K562 (cell line): Measurements from ENCODE around the gene NF1. TPM values are rescaled to one million over a fixed set of nuclear protein-coding genes. Genes with fewer than 3 reads are reported as not detected.

Experiments
- ATAC-seq: fragments of 200-7000 bp; cut with Tn5 transposase; 3 replicates; pipeline ENCODE4 v1.9.1; 2020; ENCODE audit warnings: moderate library complexity
- BruUV-seq: library from RNA; stranded (reverse); fragments of 400-500 nt; replicated peaks from 2 replicates; lab custom pipeline; 2021; lab: Mats Ljungman, UMichigan
- CTCF ChIA-PET: fragments of 300-600 bp; formaldehyde crosslinking; extraction: SDS; loops from one replicate; lab custom pipeline; 2021; ENCODE audit warnings: low intra/inter-chr PET ratio; lab: Yijun Ruan, JAX
- POLR2A ChIA-PET: fragments of 300-600, 350-650 bp; sonication (Branson Sonifier 250); formaldehyde crosslinking; extraction: SDS; loops from one replicate; lab custom pipeline; 2021; ENCODE audit warnings: antibody characterized with exemption, inconsistent platforms; lab: Yijun Ruan, JAX
- DNase-seq, 4 experiments: peaks; one replicate each; pipeline versions ENCODE4 v3.0.0 to v3.0.0-alpha.2; 2011 to 2018; ENCODE audit warnings: low spot score in 3 of 4, mixed read lengths in 3 of 4; ENCODE audit errors: extremely low read depth in 1 of 4
- FAIRE-seq: peaks from 2 replicates; lab custom pipeline; 2011; peaks lifted over from hg19 to GRCh38; lab: Jason Lieb, UNC
- H2AFZ ChIP-seq: 2 replicates; pipeline ENCODE4 v1.6.0; 2011; ENCODE audit warnings: low read depth, low read length, control low read depth, inconsistent platforms
- H3K27ac ChIP-seq: fragments of 200-600 bp; 3 replicates; pipeline ENCODE4 v1.8.0; 2011; ENCODE audit warnings: low read depth, mild to moderate bottlenecking, control low read depth, inconsistent platforms, low read length, moderate library complexity, mixed read lengths; ENCODE audit errors: extremely low read depth
- H3K27me3 ChIP-seq, 2 experiments: fragments of 300-600 bp in 1 of 2; 2 replicates in 1 of 2; 3 replicates in 1 of 2; pipeline versions ENCODE4 v1.6.0 to v1.8.0; 2011; ENCODE audit warnings: inconsistent platforms in 2 of 2, low read length in 2 of 2, mild to moderate bottlenecking in 1 of 2, mixed read lengths in 1 of 2, moderate library complexity in 1 of 2; ENCODE audit not compliant: control insufficient read depth in 2 of 2, insufficient read depth in 2 of 2
- H3K36me3 ChIP-seq: fragments of 300-600 bp; 3 replicates; pipeline ENCODE4 v1.8.0; 2011; ENCODE audit warnings: mild to moderate bottlenecking, low read length, inconsistent platforms; ENCODE audit not compliant: control insufficient read depth, insufficient read depth
- H3K4me1 ChIP-seq, 2 experiments: fragments of 200-600 bp in 1 of 2; replicated peaks in 1 of 2; 2 replicates in 1 of 2; 3 replicates in 1 of 2; pipeline versions ENCODE4 v1.5.1 to v1.8.0; 2011; ENCODE audit warnings: inconsistent platforms in 2 of 2, low read length in 2 of 2, mild to moderate bottlenecking in 1 of 2, mixed read lengths in 1 of 2, moderate library complexity in 1 of 2; ENCODE audit not compliant: control insufficient read depth in 2 of 2, insufficient read depth in 2 of 2
- H3K4me2 ChIP-seq: 2 replicates; pipeline ENCODE4 v1.6.1; 2011; ENCODE audit warnings: low read length, control low read depth, inconsistent platforms, mixed read lengths; ENCODE audit not compliant: insufficient read depth
- H3K4me3 ChIP-seq: fragments of 200-600 bp; sonication (generic), shearing (Covaris generic); 2 replicates; pipeline ENCODE4 v1.5.1; 2016; ENCODE audit warnings: control low read depth, inconsistent platforms
- H3K79me2 ChIP-seq: fragments of 200-600 bp; 3 replicates; pipeline ENCODE4 v1.8.0; 2011; ENCODE audit warnings: low read length, inconsistent platforms; ENCODE audit not compliant: control insufficient read depth, insufficient read depth
- H3K9ac ChIP-seq, 2 experiments: 2 replicates each; pipeline versions ENCODE4 v1.6.0 to v1.6.1; 2011; ENCODE audit warnings: low read depth in 2 of 2, low read length in 2 of 2, control low read depth in 1 of 2, inconsistent platforms in 1 of 2, mild to moderate bottlenecking in 1 of 2, mixed read lengths in 1 of 2; ENCODE audit not compliant: insufficient read depth in 1 of 2
- H3K9me1 ChIP-seq: one replicate; pipeline ENCODE4 v1.6.0; 2011; ENCODE audit warnings: inconsistent platforms, mild to moderate bottlenecking, low read length, moderate library complexity; ENCODE audit not compliant: control insufficient read depth, insufficient read depth
- H3K9me3 ChIP-seq: replicated peaks from 2 replicates; pipeline ENCODE4 v1.5.1; 2011; ENCODE audit warnings: low read depth, low read length, inconsistent platforms; ENCODE audit not compliant: control insufficient read depth, insufficient read depth
- H4K20me1 ChIP-seq: replicated peaks from 2 replicates; pipeline ENCODE4 v1.6.1; 2011; ENCODE audit warnings: low read length, inconsistent platforms, mixed read lengths; ENCODE audit not compliant: control insufficient read depth, insufficient read depth
- BACH1 ChIP-seq: fragments of 200-800 bp; sonication (Bioruptor generic); IDR thresholded peaks from 2 replicates; pipeline ENCODE4 v1.6.1; 2016; ENCODE audit warnings: missing genetic modification characterization, missing compliant biosample characterization
- DACH1 ChIP-seq: fragments of 450-650 bp; IDR thresholded peaks from 2 replicates; pipeline ENCODE4 v1.6.1; 2018; ENCODE audit not compliant: partially characterized antibody
- EP300 ChIP-seq: IDR thresholded peaks from 2 replicates; pipeline ENCODE4 v1.6.1; 2012; ENCODE audit warnings: low read length, improper control_type of control experiment
- FOSL1 ChIP-seq: fragments of 200-800 bp; sonication (Bioruptor generic); conservative IDR thresholded peaks from 2 replicates; pipeline ENCODE4 v1.6.1; 2016; ENCODE audit warnings: missing genetic modification characterization, missing compliant biosample characterization
- FOXM1 ChIP-seq, 2 experiments: fragments of 450-650 bp in 1 of 2; sonication (generic) in 1 of 2; formaldehyde crosslinking in 1 of 2; IDR thresholded peaks; 2 replicates each; pipeline versions ENCODE4 v1.6.1 to v1.9.0; 2017 to 2022; ENCODE audit warnings: low read depth in 2 of 2, mild to moderate bottlenecking in 2 of 2, missing genetic modification reagents in 1 of 2, moderate library complexity in 1 of 2
- GABPA ChIP-seq: fragments of 200-800 bp; sonication (Bioruptor generic); conservative IDR thresholded peaks from 2 replicates; pipeline ENCODE4 v1.6.1; 2016; ENCODE audit warnings: low read depth, missing genetic modification characterization, missing compliant biosample characterization
- HOXB6 ChIP-seq: fragments of 250-450 bp; sonication (Bioruptor Pico); IDR thresholded peaks from 2 replicates; pipeline ENCODE4 v1.5.1; 2022; ENCODE audit warnings: mild to moderate bottlenecking, borderline replicate concordance
- JUNB ChIP-seq: fragments of 450-650 bp; formaldehyde crosslinking; conservative IDR thresholded peaks from 2 replicates; pipeline ENCODE4 v1.4.0; 2020; ENCODE audit warnings: mild to moderate bottlenecking
- KAT8 ChIP-seq: fragments of 450-650 bp; IDR thresholded peaks from 2 replicates; pipeline ENCODE4 v1.6.1; 2016; ENCODE audit warnings: low read depth, mild to moderate bottlenecking
- NFIX ChIP-seq: fragments of 250-450 bp; sonication (Bioruptor Pico); IDR thresholded peaks from 2 replicates; pipeline ENCODE4 v1.4.0; 2020; ENCODE audit warnings: low read depth, mild to moderate bottlenecking, moderate library complexity
- NR2C1 ChIP-seq, 2 experiments: fragments of 450-650 bp; IDR thresholded peaks; 2 replicates each; pipeline ENCODE4 v1.6.1; 2017; ENCODE audit warnings: mild to moderate bottlenecking in 2 of 2, antibody characterized with exemption in 1 of 2, inconsistent platforms in 1 of 2, missing compliant biosample characterization in 1 of 2, missing genetic modification characterization in 1 of 2
- NR2C2 ChIP-seq, 2 experiments: fragments of 200-800 bp in 1 of 2; sonication (Bioruptor generic) in 1 of 2; sonication (generic) in 1 of 2; formaldehyde crosslinking in 1 of 2; IDR thresholded peaks; 2 replicates each; pipeline versions ENCODE4 v1.6.1 to v1.8.0; 2016 to 2022; ENCODE audit warnings: mild to moderate bottlenecking in 1 of 2, missing compliant biosample characterization in 1 of 2, missing genetic modification characterization in 1 of 2, missing genetic modification reagents in 1 of 2
- SMAD1 ChIP-seq: fragments of 150-350 bp; IDR thresholded peaks from 2 replicates; pipeline ENCODE4 v1.6.1; 2014; ENCODE audit warnings: low read length, low read depth; ENCODE audit not compliant: partially characterized antibody
- TEAD4 ChIP-seq, 2 experiments: sonication (generic) in 1 of 2; formaldehyde crosslinking in 1 of 2; IDR thresholded peaks; 2 replicates each; pipeline versions ENCODE4 v1.6.1 to v1.8.0; 2012 to 2022; ENCODE audit warnings: borderline replicate concordance in 1 of 2, inconsistent platforms in 1 of 2, low read length in 1 of 2, mild to moderate bottlenecking in 1 of 2, missing genetic modification reagents in 1 of 2
- TRIM24 ChIP-seq, 2 experiments: fragments of 450-650 bp; IDR thresholded peaks; 2 replicates each; pipeline ENCODE4 v1.6.1; 2016
- TRIM25 ChIP-seq: fragments of 450-650 bp; IDR thresholded peaks from 2 replicates; pipeline ENCODE4 v1.7.0; 2016; ENCODE audit warnings: borderline replicate concordance
- ZC3H11A ChIP-seq: IDR thresholded peaks from 2 replicates; pipeline ENCODE4 v1.6.1; 2012; ENCODE audit warnings: low read depth, low read length, improper control_type of control experiment
- WGBS: fragments of 100-300 bp; shearing (Covaris generic); methylation state at CpG from one replicate; pipeline ENCODE4 v1.1.6; 2016; ENCODE audit warnings: low coverage, mixed read lengths; ENCODE audit not compliant: insufficient coverage; ENCODE audit errors: missing lambda C conversion rate; 5-methylcytosine and 5-hydroxymethylcytosine counted together
- in situ Hi-C: fragments of 300-500 bp; cut with MboI; formaldehyde crosslinking; loops from 4 replicates; pipeline ENCODE4 v1.15.0; 2018; ENCODE audit warnings: inconsistent platforms, mixed read lengths
- intact Hi-C: fragments of 100-400 bp; cut with micrococcal nuclease; formaldehyde crosslinking; loops from 2 replicates; pipeline ENCODE4 v1.14.2; 2022
- polyA plus RNA-seq, 8 experiments: library from polyadenylated mRNA; depleted of rRNA in 4 of 8; stranded (reverse) in 5 of 8; unstranded in 3 of 8; fragments of >200 nt; fragmentation: Nextera tagmentation in 2 of 8; fragmentation: Illumina TruSeq in 1 of 8; extraction: Ambion mirVana in 2 of 8; extraction: Trizol in 1 of 8; gene quantifications; 2 replicates each; pipeline versions ENCODE4 v1.2.1 to v1.2.3, GENCODE V29; 2011 to 2014; ENCODE audit warnings: inconsistent platforms in 1 of 8, missing spikeins in 1 of 8
- total RNA-seq, 7 experiments: library from RNA; depleted of rRNA in 6 of 7; stranded (reverse); fragments of >200 nt in 6 of 7; fragmentation: Illumina TruSeq in 2 of 7; extraction: Trizol in 2 of 7; gene quantifications; 2 replicates each; pipeline versions ENCODE4 v1.2.1 to v1.2.3, GENCODE V29; 2011 to 2021; ENCODE audit warnings: low replicate concordance in 1 of 7
- TF ChIP-seq, protein P1 (sequence below), 3 experiments: IDR thresholded peaks in 2 of 3; conservative IDR thresholded peaks in 1 of 3; 2 replicates each; pipeline ENCODE4 v1.5.1; 2011 to 2012; ENCODE audit warnings: low read length in 3 of 3, mild to moderate bottlenecking in 3 of 3, control low read depth in 2 of 3, improper control_type of control experiment in 1 of 3, inconsistent platforms in 1 of 3, low read depth in 1 of 3, mixed read lengths in 1 of 3, moderate library complexity in 1 of 3; ENCODE audit not compliant: insufficient read depth in 2 of 3

The NF1 gene
- total and polyA plus RNA-seq, 9 of the 15 experiments (the other 6 are each of a cell fraction or from before 2014, with no cell fraction given), result 3.4 to 41.9 (median 24.3) TPM

GRCh38 chr17:31148205-31148604 lies 53.4 kb downstream of the NF1 start:
- Histone ChIP-seq H3K9me1 (no peaks in the 10 kb centered on the region), H2AFZ (no peak overlapping the region), H3K36me3 (peaks cover 13% of the 10 kb centered on the region; the same call in 2 of the 3 replicates), H3K27me3 (no peaks in the 10 kb centered on the region), H3K9ac (no peak overlapping the region; a peak in 1 of 4 replicates), H3K4me2 (no peak overlapping the region), H4K20me1 (no peaks in the 10 kb centered on the region), H3K4me3 (no peak overlapping the region), H3K27ac (peak overlapping the region; percentile 75; the same call in 1 of the 3 replicates), H3K9me3 (no peaks in the 10 kb centered on the region), H3K79me2 (peaks cover 41% of the 10 kb centered on the region), H3K4me1 (peaks cover 5 to 23% of the 10 kb centered on the region in 2 experiments)
- WGBS, result 3% methylated on average over 3 of the region's 3 CpGs
- ChIA-PET CTCF (interaction anchor here (0.7 kb wide), 1 partner anchor 68 kb away, joined by 4 read pairs; no protein-coding TSS in a partner anchor), POLR2A (no interaction called here)
- intact Hi-C loops, result no loop called here
- BruUV-seq, result no TSS peak
- FAIRE-seq (no peak), DNase-seq (peak; percentile 37 to 61 (median 48)), ATAC-seq (peak; percentile 54)
- in situ Hi-C loops, result no loop called here
- TF ChIP-seq FOSL1 (peak; percentile 65), TEAD4 (IDR thresholded peaks at IDR 0.05; ENCODE audit: low read length) (peak; percentile 79), TEAD4 (CRISPR knock-in tag; IDR thresholded peaks at IDR 0.05; ENCODE audit: borderline replicate concordance) (no peak), BACH1 (tag) (no peak), FOXM1 (IDR thresholded peaks at IDR 0.05; ENCODE audit: low read depth) (peak; percentile 66), FOXM1 (CRISPR knock-in tag; IDR thresholded peaks at IDR 0.05; ENCODE audit: low read depth) (no peak), NFIX (CRISPR knock-in tag) (no peak), JUNB (no peak), KAT8 (0 out of 2 replicates have a peak, but pooled peaks have one; percentile 59), ZC3H11A (peak; percentile 55; the same call in 1 of the 2 replicates), EP300 (peak; percentile 26; the same call in 1 of the 2 replicates), TRIM24 (IDR thresholded peaks at IDR 0.05) (0 out of 4 replicates have a peak, but pooled peaks of 1 of the 2 experiments have one; percentile 25), TRIM25 (no peak), SMAD1 (no peak), DACH1 (peak; percentile 62), GABPA (tag) (peak; percentile 40; the same call in 1 of the 2 replicates), NR2C1 (IDR thresholded peaks at IDR 0.05) (peak; percentile 71), NR2C1 (tag; IDR thresholded peaks at IDR 0.05) (peak; percentile 67), HOXB6 (CRISPR knock-in tag) (no peak), NR2C2 (CRISPR knock-in tag; IDR thresholded peaks at IDR 0.05) (no peak), NR2C2 (tag; IDR thresholded peaks at IDR 0.05) (peak; percentile 66)
- TF ChIP-seq, protein P1, sequence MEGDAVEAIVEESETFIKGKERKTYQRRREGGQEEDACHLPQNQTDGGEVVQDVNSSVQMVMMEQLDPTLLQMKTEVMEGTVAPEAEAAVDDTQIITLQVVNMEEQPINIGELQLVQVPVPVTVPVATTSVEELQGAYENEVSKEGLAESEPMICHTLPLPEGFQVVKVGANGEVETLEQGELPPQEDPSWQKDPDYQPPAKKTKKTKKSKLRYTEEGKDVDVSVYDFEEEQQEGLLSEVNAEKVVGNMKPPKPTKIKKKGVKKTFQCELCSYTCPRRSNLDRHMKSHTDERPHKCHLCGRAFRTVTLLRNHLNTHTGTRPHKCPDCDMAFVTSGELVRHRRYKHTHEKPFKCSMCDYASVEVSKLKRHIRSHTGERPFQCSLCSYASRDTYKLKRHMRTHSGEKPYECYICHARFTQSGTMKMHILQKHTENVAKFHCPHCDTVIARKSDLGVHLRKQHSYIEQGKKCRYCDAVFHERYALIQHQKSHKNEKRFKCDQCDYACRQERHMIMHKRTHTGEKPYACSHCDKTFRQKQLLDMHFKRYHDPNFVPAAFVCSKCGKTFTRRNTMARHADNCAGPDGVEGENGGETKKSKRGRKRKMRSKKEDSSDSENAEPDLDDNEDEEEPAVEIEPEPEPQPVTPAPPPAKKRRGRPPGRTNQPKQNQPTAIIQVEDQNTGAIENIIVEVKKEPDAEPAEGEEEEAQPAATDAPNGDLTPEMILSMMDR (IDR thresholded peaks at IDR 0.05 in 2 of 3, conservative IDR thresholded peaks at IDR 0.05 in 1 of 3; ENCODE audit: insufficient read depth in 2 of 3, low read depth in 1 of 3, low read length in 3 of 3), result peak in 1 of 3 experiments; percentile 3; a peak in 1 of 6 replicates
